ENCODE results near the gene NUDT1.

DNA sequence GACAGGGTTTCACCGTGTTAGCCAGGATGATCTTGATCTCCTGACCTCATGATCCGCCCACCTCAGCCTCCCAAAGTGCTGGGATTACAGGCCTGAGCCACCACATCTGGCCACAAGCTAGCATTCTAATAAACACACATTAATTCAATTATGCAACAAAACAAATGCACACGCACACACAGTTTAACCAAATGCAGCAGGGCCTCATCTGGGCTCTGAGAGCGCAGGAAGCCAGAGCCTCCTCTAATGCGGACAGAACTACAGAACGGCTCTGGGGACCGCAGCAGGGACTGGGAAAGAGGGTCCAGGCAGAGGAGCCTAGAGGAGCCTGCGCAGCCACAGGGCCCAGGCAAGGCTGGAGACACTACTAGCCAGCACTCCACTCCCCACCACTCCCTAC lies 13.1 kb upstream of the NUDT1 start:
- TF ChIP-seq, protein P1, sequence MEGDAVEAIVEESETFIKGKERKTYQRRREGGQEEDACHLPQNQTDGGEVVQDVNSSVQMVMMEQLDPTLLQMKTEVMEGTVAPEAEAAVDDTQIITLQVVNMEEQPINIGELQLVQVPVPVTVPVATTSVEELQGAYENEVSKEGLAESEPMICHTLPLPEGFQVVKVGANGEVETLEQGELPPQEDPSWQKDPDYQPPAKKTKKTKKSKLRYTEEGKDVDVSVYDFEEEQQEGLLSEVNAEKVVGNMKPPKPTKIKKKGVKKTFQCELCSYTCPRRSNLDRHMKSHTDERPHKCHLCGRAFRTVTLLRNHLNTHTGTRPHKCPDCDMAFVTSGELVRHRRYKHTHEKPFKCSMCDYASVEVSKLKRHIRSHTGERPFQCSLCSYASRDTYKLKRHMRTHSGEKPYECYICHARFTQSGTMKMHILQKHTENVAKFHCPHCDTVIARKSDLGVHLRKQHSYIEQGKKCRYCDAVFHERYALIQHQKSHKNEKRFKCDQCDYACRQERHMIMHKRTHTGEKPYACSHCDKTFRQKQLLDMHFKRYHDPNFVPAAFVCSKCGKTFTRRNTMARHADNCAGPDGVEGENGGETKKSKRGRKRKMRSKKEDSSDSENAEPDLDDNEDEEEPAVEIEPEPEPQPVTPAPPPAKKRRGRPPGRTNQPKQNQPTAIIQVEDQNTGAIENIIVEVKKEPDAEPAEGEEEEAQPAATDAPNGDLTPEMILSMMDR (IDR thresholded peaks at IDR 0.05; ENCODE audit: insufficient read depth, low read depth, low read length): no peak
- no peak for TF ChIP-seq EZH2 (IDR thresholded peaks at IDR 0.05; ENCODE audit: insufficient read depth, low read length)

Data from astrocyte (in vitro differentiated cells and primary cell).